Calu3 (cell line): ENCODE measurements around the gene ATG2A. TPM values are rescaled to one million over a fixed set of nuclear protein-coding genes. Genes with fewer than 3 reads are reported as not detected.

ENCODE experiments used
- BruUV-seq: library from RNA; stranded (reverse); fragments of 400-500 nt; replicated peaks from 2 replicates; lab custom pipeline; 2021; lab: Mats Ljungman, UMichigan
- CTCF ChIA-PET: fragments of 300-600 bp; sonication (Branson Sonifier 250); formaldehyde crosslinking; loops from one replicate; lab custom pipeline; 2022; ENCODE audit warnings: antibody characterized with exemption; lab: Charles Lee
- DNase-seq: peaks from one replicate; pipeline ENCODE4 v3.0.0; 2022
- H3K27ac Mint-ChIP-seq: one replicate; pipeline ENCODE4 v1.8.0; 2022; ENCODE audit warnings: mixed read lengths; ENCODE audit not compliant: unreplicated experiment
- H3K27me3 Mint-ChIP-seq: one replicate; pipeline ENCODE4 v1.8.0; 2022; ENCODE audit warnings: mixed read lengths; ENCODE audit not compliant: unreplicated experiment
- H3K36me3 Mint-ChIP-seq: one replicate; pipeline ENCODE4 v1.8.0; 2022; ENCODE audit warnings: mild to moderate bottlenecking, moderate library complexity, mixed read lengths; ENCODE audit not compliant: insufficient read depth, unreplicated experiment
- H3K4me1 Mint-ChIP-seq: one replicate; pipeline ENCODE4 v1.8.0; 2022; ENCODE audit warnings: mild to moderate bottlenecking, low read depth, mixed read lengths; ENCODE audit not compliant: unreplicated experiment
- H3K4me3 Mint-ChIP-seq: one replicate; pipeline ENCODE4 v1.8.0; 2022; ENCODE audit warnings: mild to moderate bottlenecking, low read depth, moderate library complexity, mixed read lengths; ENCODE audit not compliant: unreplicated experiment
- H3K9me3 Mint-ChIP-seq: one replicate; pipeline ENCODE4 v1.8.0; 2022; ENCODE audit warnings: low read depth, mixed read lengths; ENCODE audit not compliant: unreplicated experiment
- intact Hi-C: fragments of 100-400 bp; cut with micrococcal nuclease; formaldehyde crosslinking; loops from one replicate; pipeline ENCODE4 v1.10.0; 2022; ENCODE audit not compliant: unreplicated experiment
- total RNA-seq: library from RNA; stranded (reverse); gene quantifications from 2 replicates; pipeline ENCODE4 v1.2.3, GENCODE V29; 2022
- TF ChIP-seq, protein P1 (sequence below): fragments of 200-600 bp; IDR thresholded peaks from one replicate; pipeline ENCODE4 v1.8.0; 2022; ENCODE audit warnings: antibody characterized with exemption; ENCODE audit not compliant: unreplicated experiment

The ATG2A gene
- total RNA-seq, 1 experiment from 2014 or later: 29.6 TPM

DNA sequence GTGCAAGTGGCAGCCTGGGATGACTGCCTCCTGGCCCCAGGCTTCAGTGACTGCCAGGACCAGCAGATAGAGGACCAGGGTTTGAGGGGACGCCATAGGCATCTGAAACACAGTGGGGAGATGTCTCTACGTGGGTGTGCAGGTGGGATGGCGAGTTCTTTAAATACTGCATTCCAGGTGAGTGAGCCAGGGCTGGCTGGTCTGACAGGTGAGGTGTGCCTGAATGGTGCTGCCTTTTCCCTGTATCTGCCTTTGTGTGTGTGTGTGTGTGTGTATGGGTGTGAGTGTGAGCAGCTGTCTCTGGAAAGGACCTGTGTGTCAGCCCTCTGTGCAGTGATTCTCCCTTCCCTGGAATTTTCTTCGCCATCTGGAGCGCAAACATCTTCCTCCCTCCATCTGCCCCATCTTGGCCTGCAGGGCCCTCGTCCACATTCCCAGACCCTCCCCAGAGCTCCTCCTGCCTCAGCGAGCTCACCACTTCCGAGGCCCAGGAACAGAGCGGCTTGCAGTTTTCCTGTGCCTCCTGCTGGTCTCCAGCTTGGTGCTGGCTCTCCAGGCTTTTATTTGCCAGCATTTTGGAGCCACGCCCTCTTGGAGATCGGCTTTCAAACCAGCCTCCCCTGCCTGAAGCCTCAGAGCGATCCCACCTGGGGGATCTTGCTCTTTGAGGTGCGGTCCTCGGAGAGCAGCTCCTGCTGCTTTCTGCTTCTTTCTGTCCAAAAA lies 18.5 kb upstream of the ATG2A start, which contains the start of gene GPHA2:
Gene GPHA2, minus strand, starts transcription at position 535 of the 723 bp plus-strand sequence. Its CDS starts 433 bp downstream, at position 102.
- no peaks in the 10 kb centered on the region for H3K36me3 Mint-ChIP-seq
- H3K9me3 Mint-ChIP-seq: no peaks in the 10 kb centered on the region
- no peak for DNase-seq
- TF ChIP-seq, protein P1, sequence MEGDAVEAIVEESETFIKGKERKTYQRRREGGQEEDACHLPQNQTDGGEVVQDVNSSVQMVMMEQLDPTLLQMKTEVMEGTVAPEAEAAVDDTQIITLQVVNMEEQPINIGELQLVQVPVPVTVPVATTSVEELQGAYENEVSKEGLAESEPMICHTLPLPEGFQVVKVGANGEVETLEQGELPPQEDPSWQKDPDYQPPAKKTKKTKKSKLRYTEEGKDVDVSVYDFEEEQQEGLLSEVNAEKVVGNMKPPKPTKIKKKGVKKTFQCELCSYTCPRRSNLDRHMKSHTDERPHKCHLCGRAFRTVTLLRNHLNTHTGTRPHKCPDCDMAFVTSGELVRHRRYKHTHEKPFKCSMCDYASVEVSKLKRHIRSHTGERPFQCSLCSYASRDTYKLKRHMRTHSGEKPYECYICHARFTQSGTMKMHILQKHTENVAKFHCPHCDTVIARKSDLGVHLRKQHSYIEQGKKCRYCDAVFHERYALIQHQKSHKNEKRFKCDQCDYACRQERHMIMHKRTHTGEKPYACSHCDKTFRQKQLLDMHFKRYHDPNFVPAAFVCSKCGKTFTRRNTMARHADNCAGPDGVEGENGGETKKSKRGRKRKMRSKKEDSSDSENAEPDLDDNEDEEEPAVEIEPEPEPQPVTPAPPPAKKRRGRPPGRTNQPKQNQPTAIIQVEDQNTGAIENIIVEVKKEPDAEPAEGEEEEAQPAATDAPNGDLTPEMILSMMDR: no peak
- intact Hi-C loops: no loop called here
- no peaks in the 10 kb centered on the region for H3K4me1 Mint-ChIP-seq
- no TSS peak for BruUV-seq
- no peak within 1 kb of the TSS for H3K4me3 Mint-ChIP-seq
- CTCF ChIA-PET: no interaction called here
- H3K27me3 Mint-ChIP-seq: peaks cover 31% of the 10 kb centered on the region
- H3K27ac Mint-ChIP-seq: no peak within 1 kb of the TSS

DNA sequence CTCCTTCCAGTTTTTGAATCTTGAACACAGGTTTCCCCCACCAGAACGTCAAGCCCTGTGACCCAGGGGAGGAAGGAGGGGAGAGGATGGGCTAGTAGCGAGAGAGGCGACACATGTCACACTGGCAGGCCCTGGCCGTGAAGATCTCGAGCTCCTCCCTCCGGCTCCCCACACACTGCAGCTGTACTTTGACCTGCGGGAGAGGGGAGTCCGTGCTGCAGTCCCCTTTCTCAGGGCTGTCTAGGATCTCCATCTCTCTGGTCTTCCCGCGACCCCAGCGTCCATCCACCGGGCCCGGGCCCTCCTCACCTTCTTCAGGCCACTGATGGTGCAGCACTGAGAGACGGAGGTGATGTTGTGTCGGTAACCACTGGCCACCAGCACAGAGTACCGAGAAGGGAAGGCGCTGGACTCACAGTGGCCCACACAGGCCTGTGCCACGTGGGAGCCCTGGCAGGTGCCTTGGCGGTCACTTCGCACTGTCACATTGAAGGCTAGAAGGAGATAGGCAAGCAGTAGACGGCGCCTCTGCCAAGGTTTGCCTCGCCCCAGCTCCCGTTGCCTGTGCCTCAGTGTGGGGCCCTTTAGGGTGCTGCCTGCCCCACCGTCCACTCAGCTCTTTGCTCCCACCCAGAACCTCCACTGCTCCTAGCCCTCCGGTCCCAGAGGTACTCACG lies 17.8 kb upstream of the ATG2A start:
- CTCF ChIA-PET: interaction anchor here (1.1 kb wide), 1 partner anchor 92 kb away, joined by 3 read pairs; no protein-coding TSS in a partner anchor
- Mint-ChIP-seq H3K36me3 (no peaks in the 10 kb centered on the region), H3K4me3 (no peak overlapping the region), H3K4me1 (no peaks in the 10 kb centered on the region), H3K9me3 (no peaks in the 10 kb centered on the region), H3K27ac (no peak overlapping the region), H3K27me3 (peaks cover 29% of the 10 kb centered on the region)
- TF ChIP-seq, protein P1: no peak
- DNase-seq: no peak
- no TSS peak for BruUV-seq
- intact Hi-C loops: no loop called here

DNA sequence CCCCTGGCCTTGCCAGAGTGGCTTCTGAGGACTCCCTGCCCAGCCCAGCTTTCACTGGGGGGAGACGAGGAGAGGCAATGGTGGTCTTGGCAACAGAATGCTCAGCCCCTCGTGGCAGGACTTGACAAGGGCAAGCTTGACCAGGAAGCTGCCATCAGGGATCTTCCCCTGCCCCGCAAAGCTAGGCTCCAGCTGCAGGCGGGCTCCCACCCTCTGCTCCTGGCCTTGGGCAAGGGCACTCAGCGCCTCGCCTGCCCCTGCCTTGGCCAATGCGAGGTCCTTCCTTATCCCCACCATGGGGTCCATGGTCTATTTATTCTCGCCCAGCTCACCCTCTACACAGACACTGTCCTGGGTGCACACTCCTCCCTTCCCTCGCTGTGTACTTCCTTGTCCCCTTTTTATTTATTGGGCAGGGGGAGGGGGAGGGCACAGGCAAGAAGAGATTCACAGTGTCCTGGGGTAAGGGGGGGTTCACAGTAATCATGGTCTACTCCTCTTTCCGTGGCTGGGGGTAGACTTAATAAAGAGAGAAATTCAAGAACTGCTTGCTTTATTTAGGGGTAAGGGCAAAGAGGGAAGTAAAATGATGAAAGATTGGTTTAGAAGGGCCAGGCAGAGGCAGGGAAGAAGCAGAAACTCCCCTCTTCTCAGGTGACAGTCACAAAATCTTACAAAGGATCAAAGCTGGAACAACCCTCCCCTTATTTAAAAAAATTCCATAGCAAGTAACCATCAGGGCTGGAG lies 17.1 kb upstream of the ATG2A start:
- Mint-ChIP-seq H3K4me3 (no peak overlapping the region), H3K4me1 (no peaks in the 10 kb centered on the region), H3K27ac (no peak overlapping the region), H3K27me3 (peaks cover 22% of the 10 kb centered on the region), H3K36me3 (no peaks in the 10 kb centered on the region), H3K9me3 (no peaks in the 10 kb centered on the region)
- CTCF ChIA-PET: interaction anchor here (0.6 to 1.1 kb wide), 3 partner anchors 17 to 624 kb away, joined by 3 to 4 read pairs (median 4); no protein-coding TSS in a partner anchor
- intact Hi-C loops: no loop called here
- TF ChIP-seq, protein P1: no peak
- DNase-seq: no peak
- BruUV-seq: no TSS peak

DNA sequence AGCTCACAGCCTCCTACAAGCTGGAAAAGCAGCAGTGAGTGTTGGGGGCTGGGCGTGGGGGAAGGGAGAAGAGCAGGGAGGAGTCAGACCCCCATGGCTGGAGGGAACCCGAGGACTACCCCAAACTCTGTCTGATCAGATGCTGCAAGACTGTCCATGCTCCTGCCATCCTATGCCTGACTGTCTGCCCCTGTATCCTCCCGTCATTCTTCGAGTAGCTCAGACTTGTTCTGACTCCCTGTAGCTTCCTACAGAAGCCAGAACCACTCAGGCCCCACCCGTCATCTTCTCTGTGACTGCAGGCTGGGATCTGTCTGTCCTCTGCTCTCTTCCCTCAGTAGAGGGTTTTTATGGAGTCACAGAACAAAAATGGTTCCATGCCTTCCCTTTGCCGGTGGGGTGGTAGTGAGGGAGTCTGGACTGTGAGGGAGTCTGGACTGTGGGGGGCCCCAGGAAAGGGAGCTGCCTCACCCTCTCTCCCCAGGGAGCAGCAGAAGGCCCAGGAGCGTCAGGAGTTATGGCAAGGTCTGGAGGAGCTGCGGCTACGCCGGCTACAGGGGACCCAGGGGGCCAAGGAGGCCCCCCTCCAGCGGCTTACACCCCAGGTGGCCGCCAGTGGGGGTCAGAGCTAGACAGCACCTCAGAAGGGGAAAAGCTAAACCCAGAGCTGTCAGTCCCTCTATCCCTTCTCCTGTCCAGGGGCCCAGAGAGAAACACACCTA lies 16.4 kb upstream of the ATG2A start:
- no peaks in the 10 kb centered on the region for H3K36me3 Mint-ChIP-seq
- TF ChIP-seq, protein P1: no peak
- peaks cover 14% of the 10 kb centered on the region for H3K27me3 Mint-ChIP-seq
- no peaks in the 10 kb centered on the region for H3K4me1 Mint-ChIP-seq
- DNase-seq: no peak
- intact Hi-C loops: no loop called here
- BruUV-seq: no TSS peak
- CTCF ChIA-PET: interaction anchor here (0.6 to 1.1 kb wide), 5 partner anchors 18 to 624 kb away, joined by 3 to 5 read pairs (median 4); no protein-coding TSS in a partner anchor
- no peak overlapping the region for H3K4me3 Mint-ChIP-seq
- no peaks in the 10 kb centered on the region for H3K9me3 Mint-ChIP-seq
- no peak overlapping the region for H3K27ac Mint-ChIP-seq
